ENCODE data around the gene FSIP1. TPM values are rescaled to one million over a fixed set of nuclear protein-coding genes. Genes with fewer than 3 reads are reported as not detected.
A peak's percentile ranks its signal among the peaks of the same experiment; 100 is the strongest.
"Not testable (repeated sequence)": the region's sequence is repeated elsewhere in the genome, so short reads cannot be mapped to it uniquely, and the experiment has no call there.

Gene FSIP1
- total RNA-seq: 1 to 10 TPM in 7 of 8 experiments, under 1 TPM in 1; 0.77 to 10.0 (median 3.5) TPM

GRCh38 chr15:39782441-39783138, at the start of gene FSIP1:
Gene FSIP1 (minus strand): TSS chr15:39782841. CDS start chr15:39776524, 6,317 bp downstream.
- peak; percentile 92 to 96 (median 94) for ATAC-seq (replicated peaks in 6 of 8)
- in situ Hi-C loops (cut with MboI; ENCODE audit: low pct_unique_long_range_greater_than_20kb in 2 of 9, low sequenced_read_pairs in 9 of 9, unreplicated experiment in 9 of 9): loop anchor here in 3 of 9 experiments (25.0 kb wide), 2 partner anchors 130 to 180 kb away; partner anchors contain the start of gene GPR176 (in 1 of the 3)
- Histone ChIP-seq H3K4me3 (peak within 1 kb of the TSS; percentile 61 to 90 (median 65)), H3K4me1 (replicated peaks in 1 of 2) (peaks cover 36 to 39% of the 10 kb centered on the region in 2 donors), H3K27ac (peak within 1 kb of the TSS; percentile 78 to 90)
- 0 to 3% (median 0%) methylated on average over 1 to 17 of the region's 64 CpGs; no CpG with 5 or more reads in 2 of the 10 experiments for whole genome bisulfite sequencing, 10 experiments

GRCh38 chr15:39830166-39830565, 47.5 kb upstream of the FSIP1 start:
- in situ Hi-C loops (cut with MboI; ENCODE audit: low pct_unique_long_range_greater_than_20kb in 2 of 9, low sequenced_read_pairs in 9 of 9, unreplicated experiment in 9 of 9): no loop called here
- Histone ChIP-seq H3K27ac (no peak overlapping the region), H3K4me1 (replicated peaks in 1 of 2) (peaks cover 0 to 6% of the 10 kb centered on the region in 2 donors), H3K4me3 (no peak overlapping the region)
- WGBS, 10 experiments: 30 to 85% (median 60%) methylated on average over 1 of the region's 1 CpG; no CpG with 5 or more reads in 1 of the 10 experiments
- no peak for ATAC-seq (replicated peaks in 6 of 8)

GRCh38 chr15:39828374-39828931, 45.8 kb upstream of the FSIP1 start:
- no peak overlapping the region for H3K27ac ChIP-seq
- H3K4me1 ChIP-seq (replicated peaks in 1 of 2): peaks cover 0 to 6% of the 10 kb centered on the region in 2 donors
- in situ Hi-C loops (cut with MboI; ENCODE audit: low pct_unique_long_range_greater_than_20kb in 2 of 9, low sequenced_read_pairs in 9 of 9, unreplicated experiment in 9 of 9): no loop called here
- 61 to 94% (median 74%) methylated on average over 2 to 5 of the region's 6 CpGs; no CpG with 5 or more reads in 1 of the 10 experiments for WGBS, 10 experiments
- H3K4me3 ChIP-seq: no peak overlapping the region
- ATAC-seq (replicated peaks in 6 of 8): peak in 4 of 8 experiments; percentile 43 to 93 (median 66)

GRCh38 chr15:39826975-39827374, 44.3 kb upstream of the FSIP1 start:
- 0 to 100% (median 49%) methylated on average over 1 to 2 of the region's 2 CpGs; no CpG with 5 or more reads in 2 of the 10 experiments for WGBS, 10 experiments
- ATAC-seq (replicated peaks in 6 of 8): peak in 4 of 8 experiments; percentile 29 to 94 (median 90)
- Histone ChIP-seq H3K4me3 (no peak overlapping the region), H3K27ac (no peak overlapping the region), H3K4me1 (replicated peaks in 1 of 2) (peaks cover 0 to 9% of the 10 kb centered on the region in 2 donors)
- in situ Hi-C loops (cut with MboI; ENCODE audit: low pct_unique_long_range_greater_than_20kb in 2 of 9, low sequenced_read_pairs in 9 of 9, unreplicated experiment in 9 of 9): no loop called here

- in situ Hi-C loops (cut with MboI; ENCODE audit: low pct_unique_long_range_greater_than_20kb in 2 of 9, low sequenced_read_pairs in 9 of 9, unreplicated experiment in 9 of 9): loop anchor here in 2 of 9 experiments (25.0 kb wide), 2 partner anchors 89 to 189 kb away; partner anchors contain the start of gene GPR176 (in 1 of the 2)
- Histone ChIP-seq H3K4me3 (no peak overlapping the region), H3K4me1 (replicated peaks in 1 of 2) (peaks cover 31 to 41% of the 10 kb centered on the region in 2 donors), H3K27ac (no peak overlapping the region)
- no peak for ATAC-seq (replicated peaks in 6 of 8)
- WGBS, 10 experiments: 50 to 100% (median 83%) methylated on average over 1 to 2 of the region's 2 CpGs; no CpG with 5 or more reads in 5 of the 10 experiments
Measured at GRCh38 chr15:39823634-39824033, 41.0 kb upstream of the FSIP1 start.

- ATAC-seq (replicated peaks in 6 of 8): peak in 6 of 8 experiments; percentile 23 to 92 (median 86)
- no peak overlapping the region for H3K4me3 ChIP-seq
- H3K27ac ChIP-seq: peak overlapping the region; percentile 68 to 75
- WGBS, 10 experiments: 6 to 83% (median 50%) methylated on average over 1 to 3 of the region's 3 CpGs; no CpG with 5 or more reads in 2 of the 10 experiments
- peaks cover 34 to 37% of the 10 kb centered on the region in 2 donors for H3K4me1 ChIP-seq (replicated peaks in 1 of 2)
- in situ Hi-C loops (cut with MboI; ENCODE audit: low pct_unique_long_range_greater_than_20kb in 2 of 9, low sequenced_read_pairs in 9 of 9, unreplicated experiment in 9 of 9): loop anchor here in 2 of 9 experiments (25.0 kb wide), 2 partner anchors 92 to 192 kb away; partner anchors contain the start of gene GPR176 (in 1 of the 2)
Measured at GRCh38 chr15:39820050-39820602, 37.5 kb upstream of the FSIP1 start.

GRCh38 chr15:39819533-39819932, 36.9 kb upstream of the FSIP1 start:
- Histone ChIP-seq H3K27ac (peak overlapping the region; percentile 68 to 75), H3K4me1 (replicated peaks in 1 of 2) (peaks cover 34 to 37% of the 10 kb centered on the region in 2 donors), H3K4me3 (no peak overlapping the region)
- in situ Hi-C loops (cut with MboI; ENCODE audit: low pct_unique_long_range_greater_than_20kb in 2 of 9, low sequenced_read_pairs in 9 of 9, unreplicated experiment in 9 of 9): loop anchor here in 2 of 9 experiments (25.0 kb wide), 2 partner anchors 93 to 193 kb away; partner anchors contain the start of gene GPR176 (in 1 of the 2)
- 64 to 93% (median 86%) methylated on average over 2 to 3 of the region's 3 CpGs; no CpG with 5 or more reads in 1 of the 10 experiments for WGBS, 10 experiments
- ATAC-seq (replicated peaks in 6 of 8): peak in 5 of 8 experiments; percentile 29 to 58 (median 46)

- Histone ChIP-seq H3K4me3 (no peak overlapping the region), H3K4me1 (replicated peaks in 1 of 2) (peaks cover 34 to 37% of the 10 kb centered on the region in 2 donors), H3K27ac (no peak overlapping the region)
- no peak for ATAC-seq (replicated peaks in 6 of 8)
- in situ Hi-C loops (cut with MboI; ENCODE audit: low pct_unique_long_range_greater_than_20kb in 2 of 9, low sequenced_read_pairs in 9 of 9, unreplicated experiment in 9 of 9): loop anchor here in 2 of 9 experiments (25.0 kb wide), 2 partner anchors 94 to 194 kb away; partner anchors contain the start of gene GPR176 (in 1 of the 2)
Measured at GRCh38 chr15:39817892-39818291, 35.3 kb upstream of the FSIP1 start.

GRCh38 chr15:39814489-39814888, 31.8 kb upstream of the FSIP1 start:
- WGBS, 10 experiments: 71 to 100% (median 86%) methylated on average over 1 of the region's 1 CpG; no CpG with 5 or more reads in 3 of the 10 experiments
- Histone ChIP-seq H3K4me3 (no peak overlapping the region), H3K27ac (no peak overlapping the region), H3K4me1 (replicated peaks in 1 of 2) (peaks cover 10% of the 10 kb centered on the region in 2 donors)
- in situ Hi-C loops (cut with MboI; ENCODE audit: low pct_unique_long_range_greater_than_20kb in 2 of 9, low sequenced_read_pairs in 9 of 9, unreplicated experiment in 9 of 9): loop anchor here in 2 of 9 experiments (25.0 kb wide), 2 partner anchors 98 to 198 kb away; partner anchors contain the start of gene GPR176 (in 1 of the 2)
- no peak for ATAC-seq (replicated peaks in 6 of 8)

GRCh38 chr15:39812651-39813050, 30.0 kb upstream of the FSIP1 start:
- whole genome bisulfite sequencing, 10 experiments: 87 to 100% (median 95%) methylated on average over 1 to 3 of the region's 3 CpGs; no CpG with 5 or more reads in 4 of the 10 experiments
- H3K27ac ChIP-seq; H3K4me3 ChIP-seq; H3K4me1 ChIP-seq (replicated peaks in 1 of 2); ATAC-seq (replicated peaks in 6 of 8): not testable (repeated sequence)
- in situ Hi-C loops (cut with MboI; ENCODE audit: low pct_unique_long_range_greater_than_20kb in 2 of 9, low sequenced_read_pairs in 9 of 9, unreplicated experiment in 9 of 9): loop anchor here in 2 of 9 experiments (25.0 kb wide), 2 partner anchors 100 to 200 kb away; partner anchors contain the start of gene GPR176 (in 1 of the 2)

GRCh38 chr15:39808909-39809308, 26.3 kb upstream of the FSIP1 start:
- ATAC-seq (replicated peaks in 6 of 8): no peak
- Histone ChIP-seq H3K27ac (no peak overlapping the region), H3K4me1 (replicated peaks in 1 of 2) (peaks cover 3 to 5% of the 10 kb centered on the region in 2 donors), H3K4me3 (no peak overlapping the region)
- WGBS, 10 experiments: 49 to 100% (median 53%) methylated on average over 1 to 3 of the region's 3 CpGs; no CpG with 5 or more reads in 3 of the 10 experiments
- in situ Hi-C loops (cut with MboI; ENCODE audit: low pct_unique_long_range_greater_than_20kb in 2 of 9, low sequenced_read_pairs in 9 of 9, unreplicated experiment in 9 of 9): loop anchor here in 2 of 9 experiments (25.0 kb wide), 2 partner anchors 103 to 203 kb away; partner anchors contain the start of gene GPR176 (in 1 of the 2)

GRCh38 chr15:39807791-39808190, 25.1 kb upstream of the FSIP1 start:
- Histone ChIP-seq H3K27ac (no peak overlapping the region), H3K4me1 (replicated peaks in 1 of 2) (peaks cover 11% of the 10 kb centered on the region in 2 donors), H3K4me3 (no peak overlapping the region)
- WGBS, 10 experiments: 60 to 100% (median 83%) methylated on average over 1 to 4 of the region's 4 CpGs; no CpG with 5 or more reads in 1 of the 10 experiments
- in situ Hi-C loops (cut with MboI; ENCODE audit: low pct_unique_long_range_greater_than_20kb in 2 of 9, low sequenced_read_pairs in 9 of 9, unreplicated experiment in 9 of 9): loop anchor here in 2 of 9 experiments (25.0 kb wide), 2 partner anchors 105 to 205 kb away; partner anchors contain the start of gene GPR176 (in 1 of the 2)
- ATAC-seq (replicated peaks in 6 of 8): no peak

All from motor neuron (in vitro differentiated cells).